Chondrocyte (in vitro differentiated cells): ENCODE measurements around the gene CBFA2T2. TPM values are rescaled to one million over a fixed set of nuclear protein-coding genes. Genes with fewer than 3 reads are reported as not detected.

Source experiments
- DNase-seq: peaks from one replicate; pipeline ENCODE4 v3.0.0; 2021; ENCODE audit warnings: mixed read lengths, low spot score
- H3K27ac Mint-ChIP-seq: one replicate; pipeline ENCODE4 v1.8.0; 2021; ENCODE audit warnings: mild to moderate bottlenecking, moderate library complexity, mixed read lengths; ENCODE audit not compliant: unreplicated experiment
- H3K27me3 Mint-ChIP-seq: 2 replicates; pipeline ENCODE4 v1.8.0; 2021; ENCODE audit warnings: low read depth, mixed read lengths
- H3K36me3 Mint-ChIP-seq: 2 replicates; pipeline ENCODE4 v1.8.0; 2021; ENCODE audit warnings: low read depth, mixed read lengths
- H3K4me1 Mint-ChIP-seq: 2 replicates; pipeline ENCODE4 v1.8.0; 2021; ENCODE audit warnings: low read depth, mild to moderate bottlenecking, mixed read lengths
- H3K4me3 Mint-ChIP-seq: one replicate; pipeline ENCODE4 v1.8.0; 2021; ENCODE audit warnings: mild to moderate bottlenecking, moderate library complexity, mixed read lengths; ENCODE audit not compliant: unreplicated experiment
- H3K9me3 Mint-ChIP-seq: 2 replicates; pipeline ENCODE4 v1.8.0; 2021; ENCODE audit warnings: low read depth, mixed read lengths
- CTCF ChIP-seq: fragments of 200-600 bp; sonication (generic); IDR thresholded peaks from 2 replicates; pipeline ENCODE4 v1.5.0; 2021; ENCODE audit warnings: antibody characterized with exemption, mild to moderate bottlenecking, moderate library complexity
- total RNA-seq: library from RNA; stranded (reverse); gene quantifications from 3 replicates; pipeline ENCODE4 v1.2.1, GENCODE V29; 2021

CBFA2T2 gene
- total RNA-seq, 1 donor from 2014 or later: 23.5 TPM

- no peak for DNase-seq
- Mint-ChIP-seq H3K4me1 (peaks cover 14% of the 10 kb centered on the region), H3K36me3 (no peaks in the 10 kb centered on the region), H3K4me3 (no peak overlapping the region), H3K27ac (no peak overlapping the region), H3K27me3 (no peaks in the 10 kb centered on the region), H3K9me3 (no peaks in the 10 kb centered on the region)
- no peak for TF ChIP-seq CTCF
Observed at GRCh38 chr20:33689973-33690372, 200.1 kb downstream of the CBFA2T2 start.

DNA sequence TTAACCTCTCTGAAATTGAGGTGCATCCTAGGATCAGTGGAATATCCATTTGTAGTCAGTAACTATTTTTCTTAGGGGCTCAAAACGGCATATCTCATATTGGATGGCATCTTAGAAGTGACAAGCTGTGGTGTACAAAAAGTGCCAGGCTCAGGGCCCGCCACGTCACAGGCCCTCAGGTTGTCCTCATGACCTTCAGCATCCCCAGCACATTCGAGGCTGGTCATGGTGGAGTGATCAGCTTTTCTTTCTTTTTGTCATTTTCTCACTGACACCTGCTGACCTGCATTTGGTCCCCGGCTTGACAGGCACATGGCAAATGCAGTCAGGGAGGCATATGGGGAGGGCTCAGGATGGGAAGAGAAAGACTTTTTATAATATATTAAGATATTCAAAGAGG, 203.4 kb downstream of the CBFA2T2 start:
- TF ChIP-seq CTCF: no peak
- no peaks in the 10 kb centered on the region for H3K9me3 Mint-ChIP-seq
- peaks cover 3% of the 10 kb centered on the region for H3K4me1 Mint-ChIP-seq
- DNase-seq: no peak
- no peaks in the 10 kb centered on the region for H3K36me3 Mint-ChIP-seq
- H3K27ac Mint-ChIP-seq: no peak overlapping the region
- no peak overlapping the region for H3K4me3 Mint-ChIP-seq
- H3K27me3 Mint-ChIP-seq: no peaks in the 10 kb centered on the region

GRCh38 chr20:33693741-33694638, 204.1 kb downstream of the CBFA2T2 start:
- no peak for TF ChIP-seq CTCF
- peaks cover 3% of the 10 kb centered on the region for H3K4me1 Mint-ChIP-seq
- H3K4me3 Mint-ChIP-seq: no peak overlapping the region

GRCh38 chr20:33694639-33695012, 204.7 kb downstream of the CBFA2T2 start:
- Mint-ChIP-seq H3K4me3 (no peak overlapping the region), H3K4me1 (peaks cover 3% of the 10 kb centered on the region), H3K36me3 (no peaks in the 10 kb centered on the region), H3K27me3 (no peaks in the 10 kb centered on the region), H3K27ac (no peak overlapping the region), H3K9me3 (no peaks in the 10 kb centered on the region)
- DNase-seq: no peak
- no peak for TF ChIP-seq CTCF

More at GRCh38 chr20:33693741-33694638, 204.1 kb downstream of the CBFA2T2 start:
- no peaks in the 10 kb centered on the region for H3K27me3 Mint-ChIP-seq
- no peak for DNase-seq
- H3K36me3 Mint-ChIP-seq: no peaks in the 10 kb centered on the region
- H3K9me3 Mint-ChIP-seq: no peaks in the 10 kb centered on the region
- no peak overlapping the region for H3K27ac Mint-ChIP-seq

GRCh38 chr20:33696448-33696847, 206.6 kb downstream of the CBFA2T2 start:
- DNase-seq: no peak

More at GRCh38 chr20:33696448-33696847, 206.6 kb downstream of the CBFA2T2 start:
- H3K4me3 Mint-ChIP-seq: no peak overlapping the region
- H3K4me1 Mint-ChIP-seq: no peaks in the 10 kb centered on the region
- no peak for TF ChIP-seq CTCF
- no peaks in the 10 kb centered on the region for H3K36me3 Mint-ChIP-seq
- no peaks in the 10 kb centered on the region for H3K27me3 Mint-ChIP-seq
- no peaks in the 10 kb centered on the region for H3K9me3 Mint-ChIP-seq
- no peak overlapping the region for H3K27ac Mint-ChIP-seq
